GM12872 (cell line): ENCODE data around the gene TBC1D24.

Experiments used
- CTCF ChIP-seq: IDR thresholded peaks from 3 replicates; pipeline ENCODE4 v1.5.1; 2011; ENCODE audit warnings: low read depth, mild to moderate bottlenecking, low read length, moderate library complexity; ENCODE audit not compliant: insufficient read depth

The TBC1D24 gene

GRCh38 chr16:2484898-2485508, 10.1 kb downstream of the TBC1D24 start:
- no peak for TF ChIP-seq CTCF

GRCh38 chr16:2485811-2486507, 11.0 kb downstream of the TBC1D24 start:
- TF ChIP-seq CTCF = no peak

GRCh38 chr16:2486645-2487516, 12.0 kb downstream of the TBC1D24 start:
- TF ChIP-seq CTCF = peak; percentile 53; the same call in 2 of the 3 replicates

- TF ChIP-seq CTCF = no peak
These were observed 12.6 kb downstream of the TBC1D24 start for GRCh38 chr16:2487517-2487842.

- no peak for TF ChIP-seq CTCF
These were observed 13.1 kb downstream of the TBC1D24 start for GRCh38 chr16:2487903-2488531.

GRCh38 chr16:2489581-2489980, 14.7 kb downstream of the TBC1D24 start:
- TF ChIP-seq CTCF = no peak
